Trophoblast cell (in vitro differentiated cells and primary cell): ENCODE results near the gene TMPRSS12.
"Not testable (repeated sequence)": the region's sequence is repeated elsewhere in the genome, so short reads cannot be mapped to it uniquely, and the experiment has no call there.

Experiments used
- DNase-seq, 2 donors: peaks; one replicate each; pipeline ENCODE4 v3.0.0-alpha.2; 2016
- H2AFZ ChIP-seq: 2 replicates; pipeline ENCODE4 v1.6.1; 2013; ENCODE audit warnings: low read length, moderate library complexity, mild to moderate bottlenecking; ENCODE audit not compliant: insufficient read depth, poor library complexity
- H2AK5ac ChIP-seq: 2 replicates; pipeline ENCODE4 v1.6.1; 2013; ENCODE audit warnings: mild to moderate bottlenecking, low read length
- H2BK120ac ChIP-seq: 2 replicates; pipeline ENCODE4 v1.6.1; 2013; ENCODE audit warnings: low read length, mild to moderate bottlenecking, moderate library complexity; ENCODE audit not compliant: insufficient read depth, poor library complexity
- H2BK12ac ChIP-seq: 2 replicates; pipeline ENCODE4 v1.6.1; 2013; ENCODE audit warnings: mild to moderate bottlenecking, low read length, moderate library complexity
- H2BK5ac ChIP-seq: 2 replicates; pipeline ENCODE4 v1.6.1; 2013; ENCODE audit warnings: low read length, low read depth, moderate library complexity, mild to moderate bottlenecking; ENCODE audit not compliant: poor library complexity
- H3K14ac ChIP-seq: 2 replicates; pipeline ENCODE4 v1.6.1; 2013; ENCODE audit warnings: mild to moderate bottlenecking, low read length
- H3K18ac ChIP-seq: 2 replicates; pipeline ENCODE4 v1.6.1; 2013; ENCODE audit warnings: mild to moderate bottlenecking, low read length
- H3K23ac ChIP-seq: 2 replicates; pipeline ENCODE4 v1.6.1; 2013; ENCODE audit warnings: low read length
- H3K27ac ChIP-seq: 2 replicates; pipeline ENCODE4 v1.5.1; 2013; ENCODE audit warnings: low read depth, mild to moderate bottlenecking, inconsistent platforms, low read length, moderate library complexity
- H3K27me3 ChIP-seq: 2 replicates; pipeline ENCODE4 v1.6.1; 2013; ENCODE audit warnings: inconsistent platforms, mild to moderate bottlenecking, low read length, moderate library complexity; ENCODE audit not compliant: insufficient read depth
- H3K36me3 ChIP-seq, 2 experiments: 1 replicate in 1 of 2; 2 replicates in 1 of 2; pipeline ENCODE4 v1.6.1; 2013; ENCODE audit warnings: low read length in 2 of 2, mild to moderate bottlenecking in 2 of 2, moderate library complexity in 1 of 2; ENCODE audit not compliant: insufficient read depth in 2 of 2, control insufficient read depth in 1 of 2
- H3K4ac ChIP-seq: 2 replicates; pipeline ENCODE4 v1.6.1; 2013; ENCODE audit warnings: low read depth, mild to moderate bottlenecking, low read length, moderate library complexity
- H3K4me1 ChIP-seq, 2 experiments: 1 replicate in 1 of 2; 2 replicates in 1 of 2; pipeline ENCODE4 v1.6.1; 2013; ENCODE audit warnings: low read length in 2 of 2, mild to moderate bottlenecking in 2 of 2, moderate library complexity in 1 of 2; ENCODE audit not compliant: insufficient read depth in 2 of 2, control insufficient read depth in 1 of 2
- H3K4me2 ChIP-seq: 2 replicates; pipeline ENCODE4 v1.6.1; 2013; ENCODE audit warnings: inconsistent platforms, mild to moderate bottlenecking, low read length, moderate library complexity
- H3K4me3 ChIP-seq: 2 replicates; pipeline ENCODE4 v1.5.1; 2013; ENCODE audit warnings: mild to moderate bottlenecking, low read depth, low read length, inconsistent platforms
- H3K79me1 ChIP-seq: one replicate; pipeline ENCODE4 v1.6.1; 2013; ENCODE audit warnings: low read length
- H3K79me2 ChIP-seq: 2 replicates; pipeline ENCODE4 v1.6.1; 2013; ENCODE audit warnings: low read length, mild to moderate bottlenecking; ENCODE audit not compliant: control insufficient read depth, insufficient read depth, poor library complexity
- H3K9ac ChIP-seq: 2 replicates; pipeline ENCODE4 v1.6.1; 2013; ENCODE audit warnings: mild to moderate bottlenecking, low read length
- H3K9me3 ChIP-seq: 2 replicates; pipeline ENCODE4 v1.6.1; 2013; ENCODE audit warnings: low read depth, mild to moderate bottlenecking, control low read depth, inconsistent platforms, low read length; ENCODE audit not compliant: insufficient read depth
- H4K12ac ChIP-seq: 2 replicates; pipeline ENCODE4 v1.6.1; 2013; ENCODE audit warnings: low read depth, mild to moderate bottlenecking, low read length, moderate library complexity
- H4K8ac ChIP-seq: 2 replicates; pipeline ENCODE4 v1.6.1; 2013; ENCODE audit warnings: low read depth, mild to moderate bottlenecking, low read length, moderate library complexity
- H4K91ac ChIP-seq: one replicate; pipeline ENCODE4 v1.6.1; 2013; ENCODE audit warnings: low read depth, mild to moderate bottlenecking, low read length, moderate library complexity
- WGBS: extraction: QIAGEN DNeasy Blood & Tissue Kit; methylation state at CpG from one replicate; pipeline ENCODE4 v1.1.7; 2013; ENCODE audit warnings: missing lambda C conversion rate; ENCODE audit not compliant: insufficient read length, insufficient coverage; ENCODE audit errors: extremely low coverage; 5-methylcytosine and 5-hydroxymethylcytosine counted together

Gene TMPRSS12

GRCh38 chr12:50894241-50894640 is 51.5 kb downstream of the TMPRSS12 start:
- H3K4ac ChIP-seq, result no peak overlapping the region
- no peak overlapping the region for H2BK120ac ChIP-seq
- H4K91ac ChIP-seq, result no peak overlapping the region
- H3K79me2 ChIP-seq, result no peaks in the 10 kb centered on the region
- no peak overlapping the region for H3K27ac ChIP-seq
- no peak overlapping the region for H3K9ac ChIP-seq
- no peak overlapping the region for H3K14ac ChIP-seq
- H2AK5ac ChIP-seq, result no peak overlapping the region
- no peak overlapping the region for H3K4me2 ChIP-seq
- H3K4me3 ChIP-seq, result no peak overlapping the region
- H3K79me1 ChIP-seq, result no peaks in the 10 kb centered on the region
- H3K23ac ChIP-seq, result no peak overlapping the region
- H2BK5ac ChIP-seq, result no peak overlapping the region
- H4K12ac ChIP-seq, result no peak overlapping the region
- H3K36me3 ChIP-seq, result no peaks in the 10 kb centered on the region
- no CpG with 5 or more reads among the region's 3 CpGs for WGBS
- no peak overlapping the region for H4K8ac ChIP-seq
- H3K18ac ChIP-seq, result no peak overlapping the region
- H2AFZ ChIP-seq, result no peak overlapping the region
- no peaks in the 10 kb centered on the region for H3K9me3 ChIP-seq
- DNase-seq, result no peak
- no peak overlapping the region for H2BK12ac ChIP-seq
- H3K4me1 ChIP-seq, result no peaks in the 10 kb centered on the region
- no peaks in the 10 kb centered on the region for H3K27me3 ChIP-seq

- Histone ChIP-seq H4K12ac (no peak overlapping the region), H3K4me2 (no peak overlapping the region), H3K4ac (no peak overlapping the region), H2AK5ac (no peak overlapping the region), H3K9me3 (peaks cover 8% of the 10 kb centered on the region), H2BK12ac (no peak overlapping the region), H3K36me3 (no peaks in the 10 kb centered on the region), H3K23ac (no peak overlapping the region), H3K79me1 (no peaks in the 10 kb centered on the region), H4K8ac (no peak overlapping the region), H3K4me3 (no peak overlapping the region), H2AFZ (no peak overlapping the region), H2BK5ac (no peak overlapping the region), H3K27me3 (no peaks in the 10 kb centered on the region), H3K14ac (no peak overlapping the region), H3K9ac (no peak overlapping the region), H3K79me2 (no peaks in the 10 kb centered on the region), H3K27ac (no peak overlapping the region), H3K18ac (no peak overlapping the region), H4K91ac (no peak overlapping the region), H2BK120ac (no peak overlapping the region), H3K4me1 (no peaks in the 10 kb centered on the region)
- DNase-seq, result no peak
- WGBS, result no CpG with 5 or more reads among the region's 4 CpGs
These were observed 59.0 kb downstream of the TMPRSS12 start for GRCh38 chr12:50901685-50902113.

DNA sequence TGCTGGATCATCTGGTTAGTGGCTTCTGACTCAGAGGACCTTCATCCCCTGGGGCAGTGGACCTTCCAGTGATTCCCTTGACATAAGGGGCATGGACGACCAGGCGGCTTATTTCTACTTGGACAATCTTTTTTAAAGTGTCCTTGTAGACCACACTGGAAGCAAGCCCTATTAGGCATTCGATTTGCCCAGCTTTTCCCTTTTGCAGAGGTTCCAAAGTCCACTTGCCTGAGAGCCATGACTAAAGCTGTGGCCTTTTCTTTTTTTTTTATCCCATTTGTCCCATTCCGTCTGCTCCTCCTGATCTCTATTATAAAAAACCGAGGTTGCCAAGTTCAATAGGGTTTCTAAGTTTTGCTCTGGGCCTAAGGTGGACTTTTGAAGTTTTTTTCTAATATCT is 65.8 kb downstream of the TMPRSS12 start:
- H2BK120ac ChIP-seq, H4K91ac ChIP-seq, H3K18ac ChIP-seq, H2BK5ac ChIP-seq, H2BK12ac ChIP-seq, H3K79me2 ChIP-seq, DNase-seq, H4K12ac ChIP-seq, H3K4me3 ChIP-seq, H3K27me3 ChIP-seq, H2AFZ ChIP-seq, H3K4me2 ChIP-seq, H2AK5ac ChIP-seq, H3K14ac ChIP-seq, H3K9ac ChIP-seq, H3K4ac ChIP-seq, H3K27ac ChIP-seq, H4K8ac ChIP-seq, H3K4me1 ChIP-seq, H3K36me3 ChIP-seq, H3K79me1 ChIP-seq, H3K23ac ChIP-seq: not testable (repeated sequence)
- WGBS, result no CpG with 5 or more reads among the region's 5 CpGs
- H3K9me3 ChIP-seq, result peaks cover 11% of the 10 kb centered on the region

DNA sequence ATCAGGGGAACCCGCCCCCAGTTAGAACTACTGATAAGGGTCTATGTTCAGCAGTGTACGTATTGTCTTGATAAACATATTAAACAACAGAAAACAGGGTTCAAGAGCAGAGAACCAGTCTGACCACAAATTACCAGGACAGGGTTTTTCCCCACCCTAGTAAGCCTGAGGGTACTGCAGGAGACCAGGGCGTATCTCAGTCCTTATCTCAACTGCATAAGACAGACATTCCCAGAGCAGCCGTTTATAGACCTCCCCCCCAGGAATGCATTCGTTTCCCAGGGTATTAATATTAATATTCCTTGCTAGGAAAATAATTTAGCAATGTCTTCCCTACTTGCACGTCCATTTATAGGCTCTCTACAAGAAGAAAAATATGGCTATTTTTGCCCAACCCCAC is 69.6 kb downstream of the TMPRSS12 start:
- not testable (repeated sequence) for H3K36me3 ChIP-seq, H2AFZ ChIP-seq, H2BK120ac ChIP-seq, H4K12ac ChIP-seq, H3K9ac ChIP-seq, H3K27ac ChIP-seq, H3K4me2 ChIP-seq, H4K91ac ChIP-seq, H3K79me1 ChIP-seq, H3K23ac ChIP-seq, DNase-seq, H4K8ac ChIP-seq, H3K27me3 ChIP-seq, H2BK5ac ChIP-seq, H3K4me3 ChIP-seq, H3K18ac ChIP-seq, H3K4ac ChIP-seq, H3K14ac ChIP-seq, H2AK5ac ChIP-seq, H2BK12ac ChIP-seq, H3K79me2 ChIP-seq, H3K4me1 ChIP-seq
- WGBS, result no CpG with 5 or more reads among the region's 6 CpGs
- H3K9me3 ChIP-seq, result peaks cover 21% of the 10 kb centered on the region
